Measurements from ENCODE around the gene TRIP10. TPM values are rescaled to one million over a fixed set of nuclear protein-coding genes. Genes with fewer than 3 reads are reported as not detected.

Gene TRIP10
- total RNA-seq, 4 donors from 2014 or later, result 48.9 to 65.8 (median 58.8) TPM

DNA sequence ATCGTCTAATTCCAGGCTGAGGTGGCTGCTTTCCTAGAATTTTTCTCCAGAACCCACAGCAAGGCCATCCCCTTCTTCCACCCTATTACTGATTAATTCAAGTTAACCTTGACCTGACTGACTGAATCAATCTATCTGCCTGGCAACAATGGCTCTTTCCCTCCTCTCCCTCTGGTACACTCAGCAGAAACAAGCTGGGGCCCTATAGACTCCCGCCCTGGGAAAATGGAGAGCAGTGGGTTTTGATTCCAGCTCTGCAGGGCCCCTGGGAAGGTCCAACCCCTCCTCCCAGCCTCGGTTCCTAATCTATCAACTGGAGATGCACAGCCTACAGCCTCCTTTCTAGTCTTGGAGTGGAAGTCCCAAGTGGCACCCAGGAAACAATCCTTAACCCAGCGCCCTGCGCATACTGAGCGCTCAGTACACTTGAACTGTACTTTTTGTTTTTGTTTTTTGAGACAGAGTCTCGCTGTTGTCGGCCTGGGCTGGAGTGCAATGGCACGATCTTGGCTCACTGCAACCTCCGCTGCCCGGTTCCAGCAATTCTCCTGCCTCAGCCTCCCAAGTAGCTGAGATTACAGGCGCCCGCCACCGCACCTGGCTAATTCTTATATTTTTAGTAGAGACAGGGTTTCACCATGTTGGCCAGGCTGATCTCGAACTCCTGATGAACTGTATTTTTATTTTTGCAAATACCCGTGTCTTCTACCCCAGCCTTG is 13.8 kb upstream of the TRIP10 start:
- TF ChIP-seq POLR2A (IDR thresholded peaks at IDR 0.05), result no peak
- TF ChIP-seq, protein P1, sequence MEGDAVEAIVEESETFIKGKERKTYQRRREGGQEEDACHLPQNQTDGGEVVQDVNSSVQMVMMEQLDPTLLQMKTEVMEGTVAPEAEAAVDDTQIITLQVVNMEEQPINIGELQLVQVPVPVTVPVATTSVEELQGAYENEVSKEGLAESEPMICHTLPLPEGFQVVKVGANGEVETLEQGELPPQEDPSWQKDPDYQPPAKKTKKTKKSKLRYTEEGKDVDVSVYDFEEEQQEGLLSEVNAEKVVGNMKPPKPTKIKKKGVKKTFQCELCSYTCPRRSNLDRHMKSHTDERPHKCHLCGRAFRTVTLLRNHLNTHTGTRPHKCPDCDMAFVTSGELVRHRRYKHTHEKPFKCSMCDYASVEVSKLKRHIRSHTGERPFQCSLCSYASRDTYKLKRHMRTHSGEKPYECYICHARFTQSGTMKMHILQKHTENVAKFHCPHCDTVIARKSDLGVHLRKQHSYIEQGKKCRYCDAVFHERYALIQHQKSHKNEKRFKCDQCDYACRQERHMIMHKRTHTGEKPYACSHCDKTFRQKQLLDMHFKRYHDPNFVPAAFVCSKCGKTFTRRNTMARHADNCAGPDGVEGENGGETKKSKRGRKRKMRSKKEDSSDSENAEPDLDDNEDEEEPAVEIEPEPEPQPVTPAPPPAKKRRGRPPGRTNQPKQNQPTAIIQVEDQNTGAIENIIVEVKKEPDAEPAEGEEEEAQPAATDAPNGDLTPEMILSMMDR (IDR thresholded peaks at IDR 0.05), result no peak
- no peak for DNase-seq
- intact Hi-C loops (cut with DNase I), result no loop called here
- Histone ChIP-seq H3K4me1 (peaks cover 12 to 26% of the 10 kb centered on the region in 2 donors), H3K36me3 (peaks cover 0 to 3% of the 10 kb centered on the region in 2 donors), H3K4me3 (replicated peaks in 1 of 3) (no peak overlapping the region), H3K27me3 (no peaks in the 10 kb centered on the region), H3K9me3 (no peaks in the 10 kb centered on the region), H3K27ac (no peak overlapping the region)
- 89 to 90% methylated on average over 16 of the region's 16 CpGs for WGBS, 2 donors

DNA sequence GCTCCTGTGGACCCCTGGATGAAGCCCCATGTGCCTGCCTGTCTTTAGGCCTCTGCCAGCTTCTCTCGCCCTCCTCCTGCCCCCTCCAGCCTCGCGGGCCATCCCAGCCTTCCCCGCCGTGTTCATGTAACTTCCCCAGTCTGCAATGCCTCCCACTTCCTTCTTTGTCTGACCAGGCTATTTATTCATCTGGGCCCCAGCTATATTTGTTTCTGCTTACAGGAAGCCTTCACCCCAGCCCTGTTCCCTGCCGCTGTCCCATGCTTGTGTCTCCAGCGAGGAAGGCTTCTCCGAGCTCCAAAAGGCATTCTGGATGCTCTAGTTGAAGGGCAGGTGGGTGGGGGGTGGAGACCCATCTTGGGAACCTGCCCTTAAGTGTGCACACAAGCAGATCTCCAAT is 11.1 kb upstream of the TRIP10 start:
- 43 to 54% methylated on average over 8 of the region's 8 CpGs for WGBS, 2 donors
- Histone ChIP-seq H3K27ac (no peak overlapping the region), H3K4me3 (replicated peaks in 1 of 3) (no peak overlapping the region), H3K36me3 (peaks cover 9 to 24% of the 10 kb centered on the region in 2 donors), H3K4me1 (peaks cover 2 to 6% of the 10 kb centered on the region in 2 donors), H3K27me3 (no peaks in the 10 kb centered on the region), H3K9me3 (no peaks in the 10 kb centered on the region)
- no peak for TF ChIP-seq POLR2A (IDR thresholded peaks at IDR 0.05)
- TF ChIP-seq, protein P1 (IDR thresholded peaks at IDR 0.05), result no peak
- no peak for DNase-seq
- intact Hi-C loops (cut with DNase I), result no loop called here

DNA sequence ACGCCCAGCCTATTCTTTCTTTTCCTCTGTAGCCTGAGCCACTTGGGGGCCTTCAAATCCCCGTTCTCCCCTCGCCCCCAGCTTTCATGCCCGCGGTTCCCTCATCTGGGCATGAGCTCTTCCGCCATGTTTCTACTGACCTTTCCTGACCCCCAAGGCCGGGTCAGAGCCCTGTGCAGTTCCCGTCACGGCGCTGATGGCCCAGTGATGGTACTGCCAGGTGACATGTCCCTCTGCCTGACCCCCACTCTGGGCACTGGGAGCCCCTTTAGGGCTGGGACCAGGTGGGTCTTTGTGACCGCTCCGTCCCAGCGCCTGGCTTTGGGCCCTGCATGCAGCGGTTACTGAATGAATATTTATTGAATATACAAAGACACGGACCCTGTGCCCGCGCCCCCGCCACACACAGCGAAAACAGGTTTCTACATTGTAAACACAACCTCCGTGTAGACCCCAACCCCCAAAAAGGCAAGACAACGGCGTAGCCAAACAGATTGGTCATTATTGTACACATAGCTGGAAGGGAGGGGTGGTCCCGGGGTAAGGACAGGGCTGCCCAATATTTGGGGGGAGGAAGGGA is 9.8 kb upstream of the TRIP10 start:
- H3K36me3 ChIP-seq, result peaks cover 13 to 24% of the 10 kb centered on the region in 2 donors
- H3K4me1 ChIP-seq, result no peaks in the 10 kb centered on the region
- no peak overlapping the region for H3K27ac ChIP-seq
- TF ChIP-seq, protein P1 (IDR thresholded peaks at IDR 0.05), result no peak
- TF ChIP-seq POLR2A (IDR thresholded peaks at IDR 0.05), result no peak
- WGBS, 2 donors, result 92 to 94% methylated on average over 23 of the region's 23 CpGs
- no peak for DNase-seq
- no peaks in the 10 kb centered on the region for H3K9me3 ChIP-seq
- H3K4me3 ChIP-seq (replicated peaks in 1 of 3), result no peak overlapping the region
- H3K27me3 ChIP-seq, result no peaks in the 10 kb centered on the region
- intact Hi-C loops (cut with DNase I), result loop anchor here (10.0 kb wide), 1 partner anchor 135 kb away; no protein-coding TSS in a partner anchor

DNA sequence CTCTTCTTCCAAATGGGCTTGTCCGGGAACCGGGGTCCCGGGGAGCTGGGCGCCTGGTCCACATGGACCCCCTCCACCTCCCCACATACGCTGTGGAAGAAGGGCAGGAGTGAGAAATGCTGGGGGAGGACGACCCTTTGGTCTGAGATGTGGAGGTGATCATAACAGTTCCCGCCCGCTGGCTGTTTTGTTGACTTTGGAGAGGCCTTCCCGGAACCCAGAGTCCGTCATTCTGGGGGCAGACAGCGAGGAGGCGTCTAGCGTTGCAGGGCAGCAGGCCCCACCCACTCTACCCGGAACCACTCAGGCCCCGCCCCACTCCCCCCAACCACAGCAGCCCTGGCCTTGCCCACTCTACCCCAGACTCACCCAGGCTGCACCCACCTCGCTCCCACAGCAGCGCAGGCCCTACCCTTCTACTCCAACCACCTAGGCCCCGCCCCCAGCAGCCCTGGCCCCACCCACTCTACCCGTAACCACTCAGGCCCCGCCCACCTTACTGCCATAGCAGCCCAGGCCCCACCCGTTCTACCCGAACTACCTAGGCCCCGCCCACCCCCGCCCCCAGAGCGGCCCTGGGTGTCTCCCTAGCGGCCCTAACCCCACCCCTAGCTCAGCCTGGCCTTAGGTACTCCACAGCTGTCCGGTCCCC is 9.2 kb upstream of the TRIP10 start:
- H3K27me3 ChIP-seq, result no peaks in the 10 kb centered on the region
- H3K4me1 ChIP-seq, result peaks cover 0 to 2% of the 10 kb centered on the region in 2 donors
- H3K27ac ChIP-seq, result no peak overlapping the region
- no peaks in the 10 kb centered on the region for H3K9me3 ChIP-seq
- peaks cover 13 to 24% of the 10 kb centered on the region in 2 donors for H3K36me3 ChIP-seq
- intact Hi-C loops (cut with DNase I), result loop anchor here (10.0 kb wide), 1 partner anchor 135 kb away; no protein-coding TSS in a partner anchor
- TF ChIP-seq, protein P1 (IDR thresholded peaks at IDR 0.05), result no peak
- TF ChIP-seq POLR2A (IDR thresholded peaks at IDR 0.05), result no peak
- peak; percentile 31 to 34 for DNase-seq
- WGBS, 2 donors, result 82 to 87% methylated on average over 9 to 17 of the region's 27 CpGs
- H3K4me3 ChIP-seq (replicated peaks in 1 of 3), result no peak overlapping the region

Measured in thyroid gland (tissue), 4 donors.